Ishikawa (cell line): ENCODE data around the gene FHIT.

Source experiments
- CEBPB ChIP-seq: IDR thresholded peaks from 2 replicates; pipeline ENCODE4 v1.6.1; 2012
- CREB1 ChIP-seq: IDR thresholded peaks from 2 replicates; pipeline ENCODE4 v1.6.1; 2012; ENCODE audit warnings: low read depth
- EGR1 ChIP-seq: IDR thresholded peaks from 2 replicates; pipeline ENCODE4 v1.6.1; 2012
- EP300 ChIP-seq: IDR thresholded peaks from 2 replicates; pipeline ENCODE4 v1.6.1; 2012; ENCODE audit warnings: borderline replicate concordance
- FOXM1 ChIP-seq: IDR thresholded peaks from 2 replicates; pipeline ENCODE4 v1.6.1; 2012; ENCODE audit warnings: low read depth, borderline replicate concordance
- MAX ChIP-seq: IDR thresholded peaks from 2 replicates; pipeline ENCODE4 v1.6.1; 2012
- NFIC ChIP-seq: IDR thresholded peaks from 2 replicates; pipeline ENCODE4 v1.6.1; 2012
- RAD21 ChIP-seq: IDR thresholded peaks from 2 replicates; pipeline ENCODE4 v1.6.1; 2012; ENCODE audit warnings: low read depth
- REST ChIP-seq: IDR thresholded peaks from 2 replicates; pipeline ENCODE4 v1.6.1; 2012; ENCODE audit warnings: low read depth, mild to moderate bottlenecking
- TAF1 ChIP-seq: IDR thresholded peaks from 2 replicates; pipeline ENCODE4 v1.6.1; 2012; ENCODE audit warnings: low read depth, mild to moderate bottlenecking
- TCF12 ChIP-seq: IDR thresholded peaks from 2 replicates; pipeline ENCODE4 v1.6.1; 2012; ENCODE audit warnings: low read depth
- TEAD4 ChIP-seq: IDR thresholded peaks from 2 replicates; pipeline ENCODE4 v1.6.1; 2012
- USF1 ChIP-seq: IDR thresholded peaks from 2 replicates; pipeline ENCODE4 v1.6.1; 2012
- YY1 ChIP-seq: IDR thresholded peaks from 2 replicates; pipeline ENCODE4 v1.6.1; 2012; ENCODE audit warnings: low read depth
- ZBTB7A ChIP-seq: IDR thresholded peaks from 2 replicates; pipeline ENCODE4 v1.6.1; 2012; ENCODE audit warnings: low read depth

FHIT gene

GRCh38 chr3:60323180-60323579, 928.1 kb downstream of the FHIT start:
- TF ChIP-seq NFIC (no peak), CREB1 (no peak), RAD21 (no peak)

GRCh38 chr3:60322298-60322856, 928.9 kb downstream of the FHIT start:
- TF ChIP-seq TCF12 (no peak), MAX (no peak), ZBTB7A (no peak)

GRCh38 chr3:60319179-60319858, 931.9 kb downstream of the FHIT start:
- TF ChIP-seq REST, result no peak
- no peak for TF ChIP-seq CREB1
- TF ChIP-seq EP300, result no peak
- no peak for TF ChIP-seq FOXM1
- TF ChIP-seq TAF1, result no peak
- TF ChIP-seq NFIC, result no peak
- no peak for TF ChIP-seq YY1
- no peak for TF ChIP-seq RAD21
- no peak for TF ChIP-seq ZBTB7A
- TF ChIP-seq CEBPB, result no peak
- TF ChIP-seq EGR1, result no peak
- TF ChIP-seq TCF12, result no peak
- TF ChIP-seq USF1, result no peak
- no peak for TF ChIP-seq TEAD4
- TF ChIP-seq MAX, result no peak

GRCh38 chr3:60316121-60316797, 935.0 kb downstream of the FHIT start:
- TF ChIP-seq TEAD4 (no peak), YY1 (no peak), TCF12 (no peak), RAD21 (no peak), EP300 (no peak), USF1 (no peak)

GRCh38 chr3:60313951-60314461, 937.2 kb downstream of the FHIT start:
- TF ChIP-seq YY1 (no peak), TAF1 (no peak), ZBTB7A (no peak), FOXM1 (no peak), TCF12 (no peak), EP300 (no peak), RAD21 (no peak), MAX (no peak), USF1 (no peak), EGR1 (no peak), REST (no peak), CREB1 (no peak), NFIC (no peak), CEBPB (no peak), TEAD4 (no peak)
